Transverse colon (tissue), 4 donors: ENCODE data around the gene COL19A1. TPM values are rescaled to one million over a fixed set of nuclear protein-coding genes. Genes with fewer than 3 reads are reported as not detected.

Experiments
- DNase-seq: peaks from one replicate; pipeline ENCODE4 v3.0.0-alpha.2; 2019
- H3K27ac ChIP-seq, 4 donors: fragments of 200-600 bp; sonication (generic); 2 replicates each; pipeline ENCODE4 v1.5.1; 2016 to 2018; ENCODE audit warnings: inconsistent platforms in 4 of 4
- H3K27me3 ChIP-seq: fragments of 200-600 bp; sonication (generic); 2 replicates; pipeline ENCODE4 v1.5.1; 2017; ENCODE audit warnings: inconsistent platforms
- H3K36me3 ChIP-seq, 4 donors: fragments of 200-600 bp; sonication (generic); 2 replicates each; pipeline ENCODE4 v1.5.1; 2017 to 2019; ENCODE audit warnings: inconsistent platforms in 4 of 4
- H3K4me1 ChIP-seq, 4 donors: fragments of 200-600 bp; sonication (generic); 2 replicates each; pipeline ENCODE4 v1.5.1; 2017 to 2020; ENCODE audit warnings: inconsistent platforms in 4 of 4
- H3K4me3 ChIP-seq, 4 donors: fragments of 200-600 bp; sonication (generic); 1 replicate in 1 of 4; 2 replicates in 3 of 4; pipeline versions ENCODE4 v1.5.1 to v1.6.1; 2017 to 2019; ENCODE audit warnings: inconsistent platforms in 4 of 4
- H3K9me3 ChIP-seq, 2 donors: fragments of 200-600 bp; sonication (generic); 2 replicates each; pipeline ENCODE4 v1.5.1; 2017 to 2019; ENCODE audit warnings: inconsistent platforms in 2 of 2
- CTCF ChIP-seq, 5 experiments: fragments of 200-600 bp in 3 of 5; fragments of 450-650 bp in 2 of 5; sonication (generic) in 3 of 5; IDR thresholded peaks; 1 replicate in 2 of 5; 2 replicates in 3 of 5; pipeline ENCODE4 v1.5.1; 2016 to 2017; ENCODE audit warnings: antibody characterized with exemption in 5 of 5, inconsistent platforms in 3 of 5, mild to moderate bottlenecking in 2 of 5, moderate library complexity in 1 of 5
- EP300 ChIP-seq: sonication (generic); formaldehyde crosslinking; IDR thresholded peaks from one replicate; pipeline ENCODE4 v1.6.1; 2017; ENCODE audit warnings: antibody characterized with exemption, low read depth
- POLR2A ChIP-seq: fragments of 450-650 bp; IDR thresholded peaks from one replicate; pipeline ENCODE4 v1.6.1; 2016; ENCODE audit warnings: antibody characterized with exemption, mild to moderate bottlenecking, moderate library complexity
- POLR2AphosphoS5 ChIP-seq, 3 donors: sonication (generic); formaldehyde crosslinking; IDR thresholded peaks; one replicate each; pipeline ENCODE4 v1.6.1; 2016; ENCODE audit warnings: antibody characterized with exemption in 3 of 3
- WGBS, 2 donors: methylation state at CpG; one replicate each; pipeline ENCODE4 v1.1.5; 2018; ENCODE audit warnings: low coverage in 1 of 2; 5-methylcytosine and 5-hydroxymethylcytosine counted together
- in situ Hi-C, 4 donors: fragments of 200-750 bp; cut with MboI; loops; one replicate each; pipeline versions ENCODE4 v1.15.0 to v1.15.1; 2017; ENCODE audit warnings: low sequenced_read_pairs in 3 of 4, low pct_ligation_motif_present in 1 of 4, low pct_unique_long_range_greater_than_20kb in 1 of 4
- intact Hi-C: fragments of 100-400 bp; cut with DNase I; formaldehyde crosslinking; loops from one replicate; pipeline ENCODE4 v1.15.1; 2023; ENCODE audit warnings: low total_unique reads
- total RNA-seq, 4 donors: library from RNA; depleted of rRNA; stranded (reverse); fragments of >200 nt; gene quantifications; one replicate each; pipeline ENCODE4 v1.1.0, GENCODE V29; 2016

The COL19A1 gene
- total RNA-seq, 4 donors from 2014 or later, result 0.27 to 3.3 (median 0.37) TPM; not detected in 1

DNA sequence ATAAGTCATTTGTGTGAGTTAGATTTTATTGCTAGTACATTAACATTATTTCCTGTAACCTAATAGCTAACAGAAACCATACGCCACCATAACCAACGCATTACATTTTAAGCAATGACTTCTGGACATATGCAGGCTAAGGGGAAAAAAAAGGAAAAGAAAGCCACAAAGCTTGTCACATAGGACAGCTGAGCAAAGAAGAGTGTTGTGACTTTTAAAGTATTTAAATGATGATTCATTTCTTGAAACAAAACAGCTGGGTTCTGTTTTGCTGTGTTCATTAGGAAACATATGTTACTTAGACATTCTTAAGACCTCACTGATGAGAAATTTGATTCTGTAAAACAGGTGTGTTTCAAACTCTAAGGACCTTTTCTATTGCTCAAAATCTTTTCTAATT is 265.2 kb downstream of the COL19A1 start:
- Histone ChIP-seq H3K4me1 (no peaks in the 10 kb centered on the region), H3K27me3 (no peaks in the 10 kb centered on the region), H3K36me3 (no peaks in the 10 kb centered on the region), H3K9me3 (peaks cover 0 to 3% of the 10 kb centered on the region in 2 donors), H3K27ac (no peak overlapping the region), H3K4me3 (no peak overlapping the region)
- in situ Hi-C loops (no loop called here), intact Hi-C loops (no loop called here)
- TF ChIP-seq EP300 (no peak), POLR2A (no peak), POLR2AphosphoS5 (IDR thresholded peaks at IDR 0.05) (no peak), CTCF (IDR thresholded peaks at IDR 0.05) (no peak)
- 43 to 79% methylated on average over 2 of the region's 2 CpGs for WGBS, 2 donors
- no peak for DNase-seq

- no peaks in the 10 kb centered on the region for H3K9me3 ChIP-seq
- no peak for DNase-seq
- in situ Hi-C loops, result no loop called here
- H3K4me1 ChIP-seq, result no peaks in the 10 kb centered on the region
- no peak overlapping the region for H3K4me3 ChIP-seq
- no peak for TF ChIP-seq POLR2AphosphoS5 (IDR thresholded peaks at IDR 0.05)
- TF ChIP-seq EP300, result no peak
- TF ChIP-seq CTCF (IDR thresholded peaks at IDR 0.05), result no peak
- TF ChIP-seq POLR2A, result no peak
- WGBS, 2 donors, result 83 to 100% methylated on average over 2 to 4 of the region's 4 CpGs
- H3K27me3 ChIP-seq, result no peaks in the 10 kb centered on the region
- intact Hi-C loops, result no loop called here
- H3K36me3 ChIP-seq, result no peaks in the 10 kb centered on the region
- H3K27ac ChIP-seq, result no peak overlapping the region
These were observed 266.9 kb downstream of the COL19A1 start for GRCh38 chr6:70133246-70133645.

GRCh38 chr6:70134542-70134941 is 268.2 kb downstream of the COL19A1 start:
- Histone ChIP-seq H3K4me1 (no peaks in the 10 kb centered on the region), H3K27me3 (no peaks in the 10 kb centered on the region), H3K9me3 (no peaks in the 10 kb centered on the region), H3K36me3 (no peaks in the 10 kb centered on the region), H3K27ac (no peak overlapping the region), H3K4me3 (no peak overlapping the region)
- intact Hi-C loops, result no loop called here
- in situ Hi-C loops, result no loop called here
- no peak for TF ChIP-seq CTCF (IDR thresholded peaks at IDR 0.05)
- TF ChIP-seq POLR2A, result no peak
- no peak for TF ChIP-seq EP300
- no peak for TF ChIP-seq POLR2AphosphoS5 (IDR thresholded peaks at IDR 0.05)
- WGBS, 2 donors, result 92 to 96% methylated on average over 2 of the region's 2 CpGs
- no peak for DNase-seq

DNA sequence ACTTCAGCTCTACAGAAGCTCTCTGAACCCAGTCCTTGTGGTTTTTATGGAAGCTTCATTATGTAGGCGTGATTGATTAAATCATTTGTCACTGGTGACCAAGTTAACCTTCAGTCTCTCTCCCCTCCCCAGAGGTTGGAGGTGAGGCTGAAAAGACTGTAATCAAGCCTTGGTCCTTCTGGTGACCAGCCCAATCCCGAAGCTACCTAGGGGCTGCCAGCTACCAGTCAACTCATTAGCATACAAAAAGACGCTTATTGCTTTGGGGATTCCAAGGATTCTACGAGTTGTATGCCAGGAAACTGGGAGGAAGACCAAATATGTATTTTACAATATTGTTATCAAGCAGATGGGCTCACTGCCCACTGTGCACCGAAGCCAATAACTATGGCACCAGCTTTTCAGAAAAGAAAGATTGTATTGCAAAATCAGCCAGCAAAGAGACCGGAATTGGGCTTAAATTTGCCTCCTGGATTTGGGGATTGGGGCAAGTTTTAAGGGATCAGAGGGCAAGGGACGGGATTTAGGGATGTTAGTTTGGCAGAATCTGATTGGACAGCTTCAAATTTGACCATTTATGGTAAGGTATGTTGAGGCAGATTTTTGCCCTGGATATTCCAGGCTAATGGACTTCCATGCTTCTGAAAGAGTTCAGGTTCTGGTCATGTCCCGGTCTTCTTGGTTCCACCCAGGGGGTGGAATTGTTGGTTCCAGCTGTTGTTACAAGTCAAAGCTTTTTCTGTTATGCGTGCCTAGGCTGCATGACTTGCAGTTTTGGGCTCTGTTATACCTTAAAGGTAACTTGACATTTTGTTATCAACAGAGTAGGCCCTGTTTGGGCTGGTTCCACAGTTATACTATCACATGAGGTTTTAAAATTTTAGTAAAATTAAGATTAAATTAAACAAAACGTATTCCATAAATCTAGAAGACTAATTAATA is 269.1 kb downstream of the COL19A1 start:
- DNase-seq, result no peak
- 71 to 72% methylated on average over 5 to 10 of the region's 10 CpGs for WGBS, 2 donors
- Histone ChIP-seq H3K9me3 (no peaks in the 10 kb centered on the region), H3K27ac (no peak overlapping the region), H3K4me1 (no peaks in the 10 kb centered on the region), H3K4me3 (no peak overlapping the region), H3K27me3 (no peaks in the 10 kb centered on the region), H3K36me3 (no peaks in the 10 kb centered on the region)
- no peak for TF ChIP-seq POLR2A
- TF ChIP-seq EP300, result no peak
- TF ChIP-seq POLR2AphosphoS5 (IDR thresholded peaks at IDR 0.05), result no peak
- TF ChIP-seq CTCF (IDR thresholded peaks at IDR 0.05), result no peak
- intact Hi-C loops, result no loop called here
- in situ Hi-C loops, result no loop called here
